ENCODE results near the gene SIPA1.

DNA sequence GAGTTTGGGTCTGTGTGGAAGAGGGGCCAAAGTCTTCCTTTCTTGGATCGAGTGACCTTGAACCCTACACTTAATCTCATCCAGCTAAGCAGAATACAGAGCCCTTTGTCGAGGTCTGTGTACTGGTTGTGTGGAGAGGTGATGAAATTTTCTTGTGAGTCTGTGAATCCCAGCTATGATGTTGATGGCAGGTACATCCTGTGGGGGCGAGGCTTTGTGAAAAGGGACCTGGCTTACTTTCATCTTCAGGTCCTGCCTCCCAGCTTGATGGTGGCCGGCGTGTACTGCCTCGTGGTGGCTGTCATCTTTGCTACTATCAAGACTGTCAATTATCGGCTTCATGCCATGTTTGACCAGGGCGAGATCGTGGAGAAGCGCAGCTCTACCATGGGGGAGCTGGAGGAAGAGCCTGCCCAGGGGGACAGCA, 21.3 kb upstream of the SIPA1 start:
- TF ChIP-seq CHD1 (IDR thresholded peaks at IDR 0.05; ENCODE audit: low read depth, low read length) (no peak), ZNF274 (IDR thresholded peaks at IDR 0.05; ENCODE audit: borderline replicate concordance, extremely low read depth, low read length) (no peak), SP1 (IDR thresholded peaks at IDR 0.05; ENCODE audit: low read depth, low read length) (no peak), POLR2AphosphoS5 (IDR thresholded peaks at IDR 0.05; ENCODE audit: low read depth, low read length) (no peak), TAF1 (IDR thresholded peaks at IDR 0.05; ENCODE audit: low read depth, low read length) (no peak), EGR1 (IDR thresholded peaks at IDR 0.05; ENCODE audit: borderline replicate concordance, low read depth, low read length) (no peak), SIRT6 (IDR thresholded peaks at IDR 0.05; ENCODE audit: low read length) (no peak), KDM1A (IDR thresholded peaks at IDR 0.05; ENCODE audit: borderline replicate concordance, low read length) (no peak), FOSL1 (IDR thresholded peaks at IDR 0.05; ENCODE audit: insufficient read depth, low read depth, low read length) (no peak), MAFK (IDR thresholded peaks at IDR 0.05; ENCODE audit: low read depth, low read length) (no peak), TBP (IDR thresholded peaks at IDR 0.05; ENCODE audit: low read depth, low read length) (no peak)
- TF ChIP-seq, protein P1, sequence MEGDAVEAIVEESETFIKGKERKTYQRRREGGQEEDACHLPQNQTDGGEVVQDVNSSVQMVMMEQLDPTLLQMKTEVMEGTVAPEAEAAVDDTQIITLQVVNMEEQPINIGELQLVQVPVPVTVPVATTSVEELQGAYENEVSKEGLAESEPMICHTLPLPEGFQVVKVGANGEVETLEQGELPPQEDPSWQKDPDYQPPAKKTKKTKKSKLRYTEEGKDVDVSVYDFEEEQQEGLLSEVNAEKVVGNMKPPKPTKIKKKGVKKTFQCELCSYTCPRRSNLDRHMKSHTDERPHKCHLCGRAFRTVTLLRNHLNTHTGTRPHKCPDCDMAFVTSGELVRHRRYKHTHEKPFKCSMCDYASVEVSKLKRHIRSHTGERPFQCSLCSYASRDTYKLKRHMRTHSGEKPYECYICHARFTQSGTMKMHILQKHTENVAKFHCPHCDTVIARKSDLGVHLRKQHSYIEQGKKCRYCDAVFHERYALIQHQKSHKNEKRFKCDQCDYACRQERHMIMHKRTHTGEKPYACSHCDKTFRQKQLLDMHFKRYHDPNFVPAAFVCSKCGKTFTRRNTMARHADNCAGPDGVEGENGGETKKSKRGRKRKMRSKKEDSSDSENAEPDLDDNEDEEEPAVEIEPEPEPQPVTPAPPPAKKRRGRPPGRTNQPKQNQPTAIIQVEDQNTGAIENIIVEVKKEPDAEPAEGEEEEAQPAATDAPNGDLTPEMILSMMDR (IDR thresholded peaks at IDR 0.05; ENCODE audit: control extremely low read depth in 1 of 3, insufficient read depth in 1 of 3, low read depth in 1 of 3, low read length in 3 of 3), result no peak
- TF ChIP-seq, protein P2, sequence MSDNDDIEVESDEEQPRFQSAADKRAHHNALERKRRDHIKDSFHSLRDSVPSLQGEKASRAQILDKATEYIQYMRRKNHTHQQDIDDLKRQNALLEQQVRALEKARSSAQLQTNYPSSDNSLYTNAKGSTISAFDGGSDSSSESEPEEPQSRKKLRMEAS (IDR thresholded peaks at IDR 0.05), result no peak
- TF ChIP-seq, protein P3, sequence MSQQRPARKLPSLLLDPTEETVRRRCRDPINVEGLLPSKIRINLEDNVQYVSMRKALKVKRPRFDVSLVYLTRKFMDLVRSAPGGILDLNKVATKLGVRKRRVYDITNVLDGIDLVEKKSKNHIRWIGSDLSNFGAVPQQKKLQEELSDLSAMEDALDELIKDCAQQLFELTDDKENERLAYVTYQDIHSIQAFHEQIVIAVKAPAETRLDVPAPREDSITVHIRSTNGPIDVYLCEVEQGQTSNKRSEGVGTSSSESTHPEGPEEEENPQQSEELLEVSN (IDR thresholded peaks at IDR 0.05), result no peak

Data from H1 (cell line).